NCI-H2029 (cell line): ENCODE data around the gene RAVER1.
"Not testable (repeated sequence)": the region's sequence is repeated elsewhere in the genome, so short reads cannot be mapped to it uniquely, and the experiment has no call there.

Source experiments
- DNase-seq: peaks from one replicate; lab custom pipeline; 2025; lab: John Stamatoyannopoulos, UW

RAVER1 gene

GRCh38 chr19:10290357-10290875 lies 42.9 kb downstream of the RAVER1 start:
- no peak for DNase-seq

GRCh38 chr19:10289836-10290356 lies 43.4 kb downstream of the RAVER1 start, which contains the start of gene ICAM5:
TSS of gene ICAM5 (plus strand) at chr19:10289952. CDS start at chr19:10290044, 92 bp downstream.
- no peak for DNase-seq

- DNase-seq, result no peak
Observed at GRCh38 chr19:10289167-10289835, 44.0 kb downstream of the RAVER1 start.

- DNase-seq, result no peak
Observed at GRCh38 chr19:10288662-10289166, 44.6 kb downstream of the RAVER1 start.

- no peak for DNase-seq
Observed at GRCh38 chr19:10286803-10287737, 46.3 kb downstream of the RAVER1 start, which contains the start of gene ICAM4. TSS of gene ICAM4 (plus strand) at chr19:10286955. CDS start at chr19:10287013, 58 bp downstream.

- DNase-seq, result no peak
Observed at GRCh38 chr19:10285393-10285792, 47.9 kb downstream of the RAVER1 start.

GRCh38 chr19:10284960-10285278 lies 48.4 kb downstream of the RAVER1 start:
- DNase-seq, result no peak

GRCh38 chr19:10284065-10284959 lies 49.0 kb downstream of the RAVER1 start:
- no peak for DNase-seq

GRCh38 chr19:10283301-10284064 lies 49.8 kb downstream of the RAVER1 start:
- DNase-seq, result no peak

GRCh38 chr19:10282043-10282442 lies 51.3 kb downstream of the RAVER1 start:
- DNase-seq, result not testable (repeated sequence)

GRCh38 chr19:10279737-10280442 lies 53.4 kb downstream of the RAVER1 start:
- no peak for DNase-seq

GRCh38 chr19:10278935-10279334 lies 54.4 kb downstream of the RAVER1 start:
- DNase-seq, result no peak

GRCh38 chr19:10277795-10278589 lies 55.3 kb downstream of the RAVER1 start:
- DNase-seq, result no peak

GRCh38 chr19:10274589-10274988 lies 58.7 kb downstream of the RAVER1 start:
- DNase-seq, result no peak

GRCh38 chr19:10271543-10272086 lies 61.7 kb downstream of the RAVER1 start:
- DNase-seq, result no peak

GRCh38 chr19:10270616-10271394 lies 62.5 kb downstream of the RAVER1 start, which contains the start of gene ICAM1:
TSS of gene ICAM1 (plus strand) at chr19:10271120. CDS start at chr19:10271160, 40 bp downstream.
- peak; percentile 22 for DNase-seq

- DNase-seq, result no peak
Observed at GRCh38 chr19:10270180-10270615, 63.1 kb downstream of the RAVER1 start.
